ENCODE results near the gene TEKT4.
"Not testable (repeated sequence)": the region's sequence is repeated elsewhere in the genome, so short reads cannot be mapped to it uniquely, and the experiment has no call there.

The TEKT4 gene, protein sequence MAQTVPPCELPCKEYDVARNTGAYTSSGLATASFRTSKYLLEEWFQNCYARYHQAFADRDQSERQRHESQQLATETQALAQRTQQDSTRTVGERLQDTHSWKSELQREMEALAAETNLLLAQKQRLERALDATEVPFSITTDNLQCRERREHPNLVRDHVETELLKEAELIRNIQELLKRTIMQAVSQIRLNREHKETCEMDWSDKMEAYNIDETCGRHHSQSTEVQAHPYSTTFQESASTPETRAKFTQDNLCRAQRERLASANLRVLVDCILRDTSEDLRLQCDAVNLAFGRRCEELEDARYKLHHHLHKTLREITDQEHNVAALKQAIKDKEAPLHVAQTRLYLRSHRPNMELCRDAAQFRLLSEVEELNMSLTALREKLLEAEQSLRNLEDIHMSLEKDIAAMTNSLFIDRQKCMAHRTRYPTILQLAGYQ

DNA sequence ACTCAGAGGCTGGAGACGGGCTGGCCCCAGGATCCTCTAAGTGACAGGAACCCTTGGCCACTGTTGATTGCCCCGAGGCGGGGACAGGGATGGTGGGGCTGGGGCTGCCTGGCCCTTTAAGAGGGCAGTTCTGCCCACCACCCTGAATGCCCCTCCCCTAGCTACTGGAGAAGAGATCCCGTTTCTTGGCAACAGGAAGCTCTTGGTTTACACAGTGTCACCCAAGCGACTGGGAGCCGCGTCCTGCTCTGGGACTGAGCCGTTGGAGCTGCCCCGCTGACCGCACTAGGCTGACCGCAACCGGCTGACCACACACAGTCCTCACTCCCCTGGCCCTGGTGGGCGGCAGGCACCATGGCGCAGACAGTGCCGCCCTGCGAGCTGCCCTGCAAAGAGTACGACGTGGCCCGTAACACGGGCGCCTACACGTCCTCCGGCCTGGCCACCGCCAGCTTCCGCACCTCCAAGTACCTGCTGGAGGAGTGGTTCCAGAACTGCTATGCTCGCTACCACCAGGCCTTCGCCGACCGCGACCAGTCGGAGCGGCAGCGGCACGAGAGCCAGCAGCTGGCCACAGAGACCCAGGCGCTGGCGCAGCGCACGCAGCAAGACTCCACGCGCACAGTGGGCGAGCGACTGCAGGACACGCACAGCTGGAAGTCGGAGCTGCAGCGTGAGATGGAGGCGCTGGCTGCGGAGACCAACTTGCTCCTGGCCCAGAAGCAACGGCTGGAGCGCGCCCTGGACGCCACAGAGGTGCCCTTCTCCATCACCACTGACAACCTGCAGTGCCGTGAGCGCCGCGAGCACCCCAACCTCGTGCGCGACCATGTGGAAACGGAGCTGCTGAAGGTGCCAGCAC, at the start of gene TEKT4:
TSS of gene TEKT4 (plus strand) at position 205 of the 862 bp plus-strand sequence. CDS start at position 355, 150 bp downstream.
- TF ChIP-seq POLR2A (IDR thresholded peaks at IDR 0.05; ENCODE audit: low read depth, low read length) = no peak
- no peak for DNase-seq (ENCODE audit: insufficient read length, low spot score)
- no peak for FAIRE-seq

DNA sequence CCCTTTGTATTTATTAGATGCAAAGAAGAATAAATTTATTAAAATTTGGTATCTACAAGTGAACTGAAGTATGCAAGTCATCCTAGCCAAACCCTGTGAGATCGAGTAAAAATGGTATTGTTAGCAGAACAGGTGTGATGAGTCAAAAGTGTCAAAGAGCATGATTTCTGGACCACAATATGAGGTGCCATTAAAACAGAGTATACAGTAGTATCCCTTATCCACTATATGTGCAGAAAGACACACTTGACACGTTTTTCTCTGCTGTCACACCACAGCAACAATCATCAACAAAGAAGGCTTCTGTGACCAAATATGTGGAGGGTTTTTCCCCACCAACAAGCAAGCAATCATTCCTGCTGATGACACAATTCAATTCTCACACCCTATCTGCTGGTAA, 32.0 kb upstream of the TEKT4 start:
- not testable (repeated sequence) for FAIRE-seq; DNase-seq (ENCODE audit: insufficient read length, low spot score)

DNA sequence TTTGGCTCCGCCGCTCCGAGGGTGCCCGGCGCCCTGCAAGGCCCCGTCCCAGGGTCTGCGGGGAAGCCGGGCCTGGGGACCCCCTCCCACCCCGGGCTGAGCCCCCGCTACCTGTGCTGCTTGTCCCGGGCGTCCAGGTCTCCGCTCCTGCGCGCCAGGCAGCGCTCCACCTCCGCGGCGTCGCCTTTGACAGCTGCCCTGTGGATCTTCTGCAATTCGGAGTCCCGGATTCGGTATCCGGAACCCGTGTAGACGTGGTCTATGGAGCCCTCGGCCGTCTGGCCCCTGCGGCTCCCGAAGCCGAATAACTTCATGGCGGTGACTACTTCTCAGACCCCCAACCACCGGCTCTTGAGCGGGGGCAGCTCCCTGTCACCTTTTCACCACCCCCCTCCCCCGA, 14.4 kb upstream of the TEKT4 start:
- not testable (repeated sequence) for DNase-seq (ENCODE audit: insufficient read length, low spot score); FAIRE-seq

DNA sequence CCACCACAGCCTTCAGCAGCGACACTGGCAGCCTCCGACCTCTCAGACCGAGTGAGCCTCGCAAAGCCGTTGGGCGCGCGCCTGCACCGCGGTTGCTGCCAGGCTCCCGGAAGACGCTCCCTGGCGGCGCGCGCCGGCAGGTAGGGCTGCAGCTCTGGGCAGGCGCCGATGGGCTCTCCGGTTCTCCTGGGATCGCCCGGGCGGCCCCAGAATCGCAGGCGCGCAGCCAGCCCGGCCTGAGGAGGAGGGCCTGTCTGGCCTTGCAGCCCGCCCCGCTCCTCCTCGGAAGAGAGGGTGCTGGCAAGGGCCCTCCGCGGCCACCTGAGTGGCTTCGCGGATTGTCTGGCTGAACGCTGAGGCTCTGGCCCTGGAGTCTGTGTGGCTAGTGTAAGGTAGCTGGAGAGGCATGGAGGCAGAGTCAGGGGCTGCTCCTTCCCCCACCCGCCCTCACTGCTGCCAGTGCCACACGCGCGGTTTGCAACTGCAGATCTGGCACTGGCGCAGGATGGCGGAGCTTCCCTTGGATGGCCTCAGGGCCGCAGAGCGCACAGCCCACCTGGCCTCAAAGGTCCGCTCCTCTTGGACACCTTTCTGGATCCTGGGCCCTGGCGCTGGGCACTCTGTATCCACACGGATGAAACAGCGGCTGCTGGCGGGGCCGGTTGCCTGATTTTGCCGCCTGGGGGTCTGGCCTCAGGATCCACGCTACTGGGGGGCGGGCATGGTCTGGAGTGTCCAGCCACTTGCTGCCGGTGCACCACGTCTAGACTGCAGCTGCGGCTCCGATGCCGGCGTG, 13.7 kb upstream of the TEKT4 start:
- not testable (repeated sequence) for DNase-seq (ENCODE audit: insufficient read length, low spot score); FAIRE-seq

DNA sequence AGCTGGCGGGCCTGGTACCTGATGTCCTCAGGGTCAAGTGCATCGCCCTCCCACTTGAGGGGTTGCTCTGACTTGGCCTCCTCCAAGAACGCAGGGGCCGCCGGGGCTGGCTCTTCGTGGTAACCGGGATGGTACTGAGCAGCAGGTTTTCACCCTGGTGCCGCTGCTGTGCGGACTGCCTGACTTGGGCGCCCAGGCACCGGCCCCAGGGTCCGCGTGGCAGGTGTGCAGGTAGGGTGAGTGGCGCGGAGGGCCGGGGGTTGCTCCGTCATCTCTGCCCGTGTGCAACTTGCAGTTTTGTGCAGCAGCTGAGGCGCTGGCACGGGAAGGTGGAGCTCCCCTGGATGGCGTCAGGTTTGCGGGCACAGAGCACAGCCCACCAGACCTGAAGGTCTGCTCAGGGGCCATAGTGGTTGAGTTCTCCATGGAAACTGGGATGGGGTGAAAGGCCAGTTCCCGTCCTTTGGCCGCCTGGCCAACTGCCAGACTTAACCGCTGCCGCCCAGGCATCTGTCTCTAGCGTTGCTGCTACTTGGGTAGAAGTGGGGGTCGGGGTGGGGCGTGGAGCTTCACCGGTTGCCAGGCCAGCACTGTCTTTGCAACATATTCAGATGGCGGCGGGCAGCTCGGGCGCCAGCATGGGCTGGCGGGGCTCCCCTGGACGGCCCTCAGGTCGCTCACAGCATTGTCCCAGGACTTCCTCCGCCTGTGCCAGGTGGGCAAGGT, 12.9 kb upstream of the TEKT4 start:
- FAIRE-seq; DNase-seq (ENCODE audit: insufficient read length, low spot score): not testable (repeated sequence)

DNA sequence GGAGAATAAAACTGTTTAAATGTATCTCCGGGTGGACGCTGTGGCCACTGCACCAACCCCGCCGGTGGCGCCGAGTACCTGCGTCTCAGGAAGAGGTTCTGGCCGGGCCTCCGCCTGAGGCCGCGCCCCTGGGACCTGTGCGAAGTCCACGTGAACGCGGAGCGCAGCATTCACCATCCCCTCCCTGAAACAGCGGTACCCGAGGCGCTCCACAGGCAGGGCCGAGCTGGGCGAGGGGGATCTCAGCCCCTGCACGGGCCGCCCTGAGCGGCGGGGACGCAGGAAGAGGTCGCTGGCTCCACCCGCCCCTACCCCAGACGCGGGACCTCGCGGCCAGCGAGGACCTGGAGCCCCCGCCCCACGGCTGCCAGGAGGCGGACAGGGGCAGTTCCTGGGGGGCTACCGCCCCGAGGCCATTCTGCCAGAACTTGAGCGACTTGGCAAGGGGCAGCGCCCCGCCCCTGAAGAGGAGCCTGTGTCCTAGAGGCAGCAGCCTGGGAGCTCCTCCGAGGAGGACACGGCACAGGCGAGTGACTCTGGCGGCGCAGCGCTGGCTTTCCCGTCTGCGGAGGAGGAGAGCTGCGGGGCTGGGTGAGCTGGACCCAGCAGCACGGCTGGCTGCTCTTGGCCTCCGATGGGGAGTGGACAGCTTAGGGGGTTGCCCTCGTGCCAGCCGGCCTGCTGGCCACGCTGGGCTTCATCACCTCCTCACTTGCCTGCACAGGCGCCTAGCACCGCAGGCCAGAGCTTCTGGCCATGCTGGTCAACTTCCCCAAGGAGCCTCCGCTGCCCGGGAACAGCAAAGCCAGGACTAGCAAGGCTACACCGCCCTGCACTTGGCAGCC, 9.7 kb upstream of the TEKT4 start:
- TF ChIP-seq POLR2A (IDR thresholded peaks at IDR 0.05; ENCODE audit: low read depth, low read length) = no peak
- DNase-seq (ENCODE audit: insufficient read length, low spot score) = no peak
- no peak for FAIRE-seq

DNA sequence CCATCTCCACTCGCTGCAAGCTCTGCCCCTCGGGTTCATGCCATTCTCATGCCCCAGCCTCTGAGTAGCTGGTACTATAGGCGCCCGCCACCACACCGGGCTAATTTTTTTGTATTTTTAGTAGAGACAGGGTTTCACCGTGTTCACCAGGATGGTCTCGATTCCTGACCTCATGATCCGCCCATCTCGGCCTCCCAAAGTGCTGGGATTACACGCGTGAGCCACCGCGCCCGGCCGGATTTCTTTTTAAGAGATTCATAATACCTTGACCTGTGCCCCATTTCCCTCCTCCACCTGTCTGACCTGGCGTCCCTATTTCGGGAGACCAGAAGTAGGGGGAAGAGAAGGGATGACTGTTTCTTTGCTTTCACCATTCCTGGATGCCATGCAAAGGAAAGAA, 8.3 kb upstream of the TEKT4 start:
- FAIRE-seq; DNase-seq (ENCODE audit: insufficient read length, low spot score): not testable (repeated sequence)

DNA sequence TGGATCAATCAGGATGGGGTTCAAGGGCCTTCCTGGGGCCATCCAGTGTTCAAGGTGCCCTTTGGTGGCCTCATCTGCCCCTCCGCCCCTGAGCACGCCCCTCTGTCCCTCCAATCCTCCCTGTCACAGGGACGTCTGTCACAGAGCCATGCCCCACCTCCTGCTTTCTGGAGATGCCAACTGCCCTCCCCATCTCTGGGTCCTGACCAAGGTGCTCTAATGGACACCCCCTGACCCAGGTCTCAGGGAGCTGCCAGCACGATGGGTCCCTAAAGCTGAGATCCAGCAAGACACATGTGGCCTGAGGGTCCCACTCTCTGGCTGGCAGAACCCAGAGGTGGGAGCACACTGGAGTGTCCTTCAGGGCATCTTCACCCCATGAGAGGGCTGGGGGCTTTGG, 2.1 kb upstream of the TEKT4 start:
- DNase-seq (ENCODE audit: insufficient read length, low spot score) = no peak
- FAIRE-seq = no peak
- TF ChIP-seq POLR2A (IDR thresholded peaks at IDR 0.05; ENCODE audit: low read depth, low read length) = no peak

DNA sequence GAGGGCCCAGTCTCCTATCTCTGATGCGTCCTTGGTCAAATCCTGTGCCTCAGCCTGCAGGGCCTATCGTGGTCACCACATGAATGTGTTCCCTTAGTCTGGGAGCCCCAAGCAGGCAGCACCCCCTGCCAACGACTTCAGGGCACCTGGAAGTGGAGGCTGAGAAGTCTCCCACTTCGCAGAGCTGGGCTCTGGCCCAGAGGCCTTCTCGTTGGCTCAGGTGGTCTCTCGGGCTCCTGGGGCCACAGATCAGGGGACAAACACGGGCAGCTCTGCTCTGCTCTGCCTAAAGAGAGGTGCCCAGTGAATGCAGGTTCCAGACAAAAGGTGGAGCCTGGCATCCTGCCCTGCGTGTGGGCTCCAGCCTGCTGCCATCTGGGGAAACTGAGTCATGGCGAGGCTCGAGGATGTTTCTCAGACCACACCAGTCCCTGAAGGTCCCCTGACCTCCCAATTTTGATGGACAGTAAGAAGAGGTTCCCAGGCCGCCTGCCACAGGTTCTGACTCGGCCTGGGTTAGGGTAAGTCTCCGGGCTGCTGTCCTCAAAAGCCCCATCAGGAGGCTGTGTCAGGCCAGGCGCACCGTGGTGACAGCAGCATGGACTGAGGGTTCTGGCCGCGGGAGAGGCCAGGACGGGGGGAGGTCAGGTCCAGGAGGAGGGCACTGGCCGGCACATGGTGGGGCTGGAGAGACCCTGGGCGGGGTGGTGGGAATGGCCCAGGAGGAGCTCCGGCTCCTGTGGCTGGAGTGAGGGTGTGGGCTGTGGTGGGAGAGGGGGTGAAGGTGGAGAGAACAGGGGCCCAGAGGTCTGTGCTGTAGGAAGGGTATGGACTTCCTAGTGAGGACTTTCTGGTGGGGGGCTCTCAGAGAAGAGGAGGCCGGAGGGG, 1.4 kb upstream of the TEKT4 start:
- TF ChIP-seq POLR2A (IDR thresholded peaks at IDR 0.05; ENCODE audit: low read depth, low read length) = no peak
- no peak for FAIRE-seq

DNA sequence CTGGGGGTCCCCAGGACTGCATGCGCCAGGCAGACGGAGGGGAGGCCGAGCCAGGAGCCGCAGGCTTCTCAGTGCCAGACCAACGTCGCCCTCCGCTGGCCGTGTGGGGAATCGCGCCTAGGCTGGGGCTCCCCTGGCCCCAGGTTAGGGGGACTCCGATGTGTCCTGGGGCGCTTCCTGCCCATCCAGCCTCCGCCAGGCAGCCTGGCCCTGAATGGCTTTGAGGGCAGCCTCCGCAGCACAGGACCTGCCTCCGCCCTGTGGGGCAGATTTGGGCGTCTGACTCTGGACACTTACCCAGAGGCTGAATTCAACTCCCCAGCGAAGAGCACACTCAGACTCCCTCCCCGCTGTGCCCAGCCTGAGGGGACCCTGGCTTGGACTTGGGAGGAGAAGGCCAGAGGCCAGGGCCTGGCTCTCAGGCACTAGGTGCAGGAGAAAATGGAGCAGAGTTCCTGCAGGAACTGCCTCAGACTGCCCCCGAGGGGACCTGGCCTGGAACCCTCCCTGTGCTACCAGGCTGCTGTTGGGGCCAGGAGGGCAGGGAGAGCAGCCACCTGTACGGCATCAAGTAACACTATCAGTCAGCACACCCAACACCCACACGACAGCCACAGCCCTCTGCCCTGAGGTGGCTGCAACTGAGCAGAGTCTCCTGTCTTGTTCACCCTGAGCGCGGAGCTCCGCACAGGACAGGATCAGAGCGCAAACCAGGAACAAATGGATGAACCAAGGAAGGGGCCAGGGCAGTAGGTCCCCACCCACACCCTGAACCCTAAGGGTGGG, 597 bp upstream of the TEKT4 start:
- FAIRE-seq (no peak), DNase-seq (ENCODE audit: insufficient read length, low spot score) (no peak)

More for the DNA sequence above, 1.4 kb upstream of the TEKT4 start:
- no peak for DNase-seq (ENCODE audit: insufficient read length, low spot score)

DNA sequence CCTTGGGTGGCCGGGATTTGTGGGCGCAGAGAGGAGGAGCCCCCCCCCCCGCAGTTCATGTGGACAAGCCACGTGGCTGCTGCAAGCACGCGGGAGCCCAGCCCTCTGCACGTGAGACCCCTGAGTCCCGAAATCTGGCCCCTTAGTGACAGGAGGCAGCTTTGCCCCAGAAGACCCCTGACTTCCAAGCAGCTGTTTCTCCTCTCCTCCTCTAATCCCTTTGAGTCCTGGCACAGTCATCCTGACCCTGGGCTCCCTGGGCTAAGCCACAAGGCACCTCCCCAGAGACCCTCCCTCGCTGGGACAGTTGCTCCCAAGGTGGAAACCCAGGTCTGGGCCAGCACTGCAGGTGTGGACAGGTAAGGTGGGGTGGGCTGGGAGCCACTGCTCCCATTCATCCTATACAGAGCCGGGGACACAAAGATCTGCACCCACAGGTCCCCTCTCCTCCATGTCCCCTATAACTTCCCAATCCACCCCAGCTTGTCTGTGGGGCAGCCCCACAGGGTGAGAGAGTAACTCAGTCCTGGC, 923 bp downstream of the TEKT4 start:
- DNase-seq (ENCODE audit: insufficient read length, low spot score) = no peak
- no peak for TF ChIP-seq POLR2A (IDR thresholded peaks at IDR 0.05; ENCODE audit: low read depth, low read length)
- FAIRE-seq = no peak

More for the DNA sequence above, 597 bp upstream of the TEKT4 start:
- no peak for TF ChIP-seq POLR2A (IDR thresholded peaks at IDR 0.05; ENCODE audit: low read depth, low read length)

Data from H54 (cell line).